MM.1S (cell line): ENCODE data around the gene POU2AF2.

Experiments used
- DNase-seq: peaks from one replicate; pipeline ENCODE4 v3.0.0-alpha.2; 2015
- H2AFZ ChIP-seq: fragments of 300-600 bp; sonication (generic); 2 replicates; pipeline ENCODE4 v1.6.0; 2016; ENCODE audit warnings: antibody characterized with exemption, low read length
- H3F3A ChIP-seq: fragments of 300-600 bp; sonication (generic); 2 replicates; pipeline ENCODE4 v1.6.1; 2016; ENCODE audit warnings: mild to moderate bottlenecking, antibody characterized with exemption, low read length, moderate library complexity, mixed read lengths; ENCODE audit not compliant: insufficient read depth
- H3K27ac ChIP-seq: fragments of 300-600 bp; sonication (generic); 2 replicates; pipeline ENCODE4 v1.5.1; 2016; ENCODE audit warnings: mild to moderate bottlenecking, low read length
- H3K27me3 ChIP-seq: fragments of 300-600 bp; sonication (generic); replicated peaks from 2 replicates; pipeline ENCODE4 v1.6.0; 2016; ENCODE audit warnings: low read length; ENCODE audit not compliant: insufficient read depth
- H3K36me3 ChIP-seq: fragments of 300-600 bp; sonication (generic); replicated peaks from 2 replicates; pipeline ENCODE4 v1.6.1; 2016; ENCODE audit warnings: mild to moderate bottlenecking, low read length, mixed read lengths; ENCODE audit not compliant: insufficient read depth
- H3K4me1 ChIP-seq: fragments of 300-600 bp; sonication (generic); 2 replicates; pipeline ENCODE4 v1.6.1; 2016; ENCODE audit warnings: low read length, mixed read lengths
- H3K4me2 ChIP-seq: fragments of 300-600 bp; sonication (generic); 2 replicates; pipeline ENCODE4 v1.6.0; 2016; ENCODE audit warnings: low read depth, low read length
- H3K4me3 ChIP-seq: fragments of 300-600 bp; sonication (generic); 2 replicates; pipeline ENCODE4 v1.5.1; 2016; ENCODE audit warnings: low read length, mixed read lengths
- H3K79me2 ChIP-seq: fragments of 300-600 bp; sonication (generic); 2 replicates; pipeline ENCODE4 v1.6.1; 2016; ENCODE audit warnings: mixed run types, low read length, mixed read lengths
- H3K9ac ChIP-seq: fragments of 300-600 bp; sonication (generic); 2 replicates; pipeline ENCODE4 v1.6.1; 2016; ENCODE audit warnings: low read length, mixed read lengths
- H3K9me2 ChIP-seq: fragments of 300-600 bp; sonication (generic); replicated peaks from 2 replicates; pipeline ENCODE4 v1.6.1; 2016; ENCODE audit warnings: mild to moderate bottlenecking, low read length, mixed read lengths; ENCODE audit not compliant: insufficient read depth
- H3K9me3 ChIP-seq: fragments of 300-600 bp; sonication (generic); replicated peaks from 2 replicates; pipeline ENCODE4 v1.6.1; 2016; ENCODE audit warnings: mild to moderate bottlenecking, low read length, mixed read lengths; ENCODE audit not compliant: insufficient read depth
- H4K20me1 ChIP-seq: fragments of 300-600 bp; sonication (generic); 2 replicates; pipeline ENCODE4 v1.6.1; 2016; ENCODE audit warnings: mild to moderate bottlenecking, low read length, moderate library complexity, mixed read lengths; ENCODE audit not compliant: insufficient read depth
- EZH2 ChIP-seq: fragments of 300-600 bp; sonication (generic); optimal IDR thresholded peaks from 2 replicates; pipeline ENCODE3; 2017; ENCODE audit warnings: low read depth, mild to moderate bottlenecking, antibody characterized with exemption, low read length, mixed read lengths
- EZH2phosphoT487 ChIP-seq: fragments of 300-600 bp; sonication (generic); IDR thresholded peaks from 2 replicates; pipeline ENCODE4 v1.6.1; 2018; ENCODE audit warnings: antibody characterized with exemption, low read length
- TF ChIP-seq, protein P1 (sequence below): fragments of 300-600 bp; sonication (generic); IDR thresholded peaks from 2 replicates; pipeline ENCODE4 v1.5.1; 2016; ENCODE audit warnings: antibody characterized with exemption, low read length, mixed read lengths

Gene POU2AF2

DNA sequence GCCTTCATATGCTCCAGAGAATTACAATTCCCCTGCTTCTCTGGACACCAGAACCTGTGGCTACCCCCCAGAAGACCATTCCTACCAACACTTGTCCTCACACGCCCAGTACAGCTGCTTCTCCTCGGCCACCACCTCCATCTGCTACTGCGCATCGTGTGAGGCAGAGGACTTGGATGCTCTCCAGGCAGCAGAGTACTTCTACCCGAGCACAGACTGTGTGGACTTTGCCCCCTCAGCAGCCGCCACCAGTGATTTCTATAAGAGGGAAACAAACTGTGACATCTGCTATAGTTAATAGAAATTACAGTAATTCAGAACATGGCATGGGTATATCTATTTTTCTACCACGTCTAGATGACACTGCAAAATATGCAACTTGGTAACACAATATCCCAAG is 62.6 kb downstream of the POU2AF2 start:
- TF ChIP-seq EZH2phosphoT487 (no peak), EZH2 (no peak)
- TF ChIP-seq, protein P1, sequence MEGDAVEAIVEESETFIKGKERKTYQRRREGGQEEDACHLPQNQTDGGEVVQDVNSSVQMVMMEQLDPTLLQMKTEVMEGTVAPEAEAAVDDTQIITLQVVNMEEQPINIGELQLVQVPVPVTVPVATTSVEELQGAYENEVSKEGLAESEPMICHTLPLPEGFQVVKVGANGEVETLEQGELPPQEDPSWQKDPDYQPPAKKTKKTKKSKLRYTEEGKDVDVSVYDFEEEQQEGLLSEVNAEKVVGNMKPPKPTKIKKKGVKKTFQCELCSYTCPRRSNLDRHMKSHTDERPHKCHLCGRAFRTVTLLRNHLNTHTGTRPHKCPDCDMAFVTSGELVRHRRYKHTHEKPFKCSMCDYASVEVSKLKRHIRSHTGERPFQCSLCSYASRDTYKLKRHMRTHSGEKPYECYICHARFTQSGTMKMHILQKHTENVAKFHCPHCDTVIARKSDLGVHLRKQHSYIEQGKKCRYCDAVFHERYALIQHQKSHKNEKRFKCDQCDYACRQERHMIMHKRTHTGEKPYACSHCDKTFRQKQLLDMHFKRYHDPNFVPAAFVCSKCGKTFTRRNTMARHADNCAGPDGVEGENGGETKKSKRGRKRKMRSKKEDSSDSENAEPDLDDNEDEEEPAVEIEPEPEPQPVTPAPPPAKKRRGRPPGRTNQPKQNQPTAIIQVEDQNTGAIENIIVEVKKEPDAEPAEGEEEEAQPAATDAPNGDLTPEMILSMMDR, result no peak
- no peak overlapping the region for H3K9ac ChIP-seq

DNA sequence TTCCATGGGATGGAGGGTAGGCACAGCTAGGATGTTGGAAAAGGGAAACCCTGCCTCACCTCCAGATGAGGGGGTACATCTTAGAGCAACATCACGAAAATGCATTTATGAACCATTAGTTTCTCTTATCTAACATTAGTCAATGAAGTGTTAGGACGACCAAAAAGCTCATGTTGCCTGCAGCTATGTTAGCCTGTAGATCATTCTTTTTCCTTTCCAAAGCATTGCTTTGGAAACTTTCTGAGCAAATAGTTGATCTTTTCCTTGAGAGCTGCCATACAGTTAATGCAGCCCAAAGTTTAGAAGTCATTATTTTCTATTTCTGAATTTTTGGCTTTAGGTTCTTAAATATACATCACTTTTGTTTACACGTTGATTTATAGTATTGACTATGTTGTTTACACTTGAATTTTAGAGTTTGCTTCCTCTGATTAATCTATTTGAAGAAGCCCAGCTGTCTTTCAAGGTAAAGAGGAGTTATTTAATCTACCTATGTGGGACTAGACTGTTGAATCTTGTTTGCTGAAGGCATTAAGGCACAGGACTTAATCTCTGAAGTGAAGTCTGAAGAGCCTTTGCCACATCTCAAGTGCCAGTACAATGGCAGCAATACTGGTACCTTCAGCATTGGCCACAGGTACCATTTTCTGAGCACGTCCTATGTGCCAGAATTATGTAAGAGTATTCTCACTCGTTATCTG is 63.8 kb downstream of the POU2AF2 start:
- Histone ChIP-seq H3K79me2 (no peaks in the 10 kb centered on the region), H3K9me3 (no peaks in the 10 kb centered on the region), H4K20me1 (no peaks in the 10 kb centered on the region), H3F3A (no peaks in the 10 kb centered on the region), H3K4me3 (no peak overlapping the region), H3K4me2 (no peak overlapping the region), H3K4me1 (no peaks in the 10 kb centered on the region), H3K27me3 (no peaks in the 10 kb centered on the region), H2AFZ (no peak overlapping the region), H3K27ac (no peak overlapping the region), H3K9me2 (no peaks in the 10 kb centered on the region), H3K36me3 (no peaks in the 10 kb centered on the region), H3K9ac (no peak overlapping the region)
- TF ChIP-seq EZH2 (no peak), EZH2phosphoT487 (no peak)
- TF ChIP-seq, protein P1, result no peak
- no peak for DNase-seq

More for the DNA sequence above, 62.6 kb downstream of the POU2AF2 start:
- Histone ChIP-seq H3K4me2 (no peak overlapping the region), H3K4me3 (no peak overlapping the region), H2AFZ (no peak overlapping the region), H3K79me2 (no peaks in the 10 kb centered on the region), H4K20me1 (no peaks in the 10 kb centered on the region), H3K9me3 (no peaks in the 10 kb centered on the region), H3K9me2 (no peaks in the 10 kb centered on the region), H3K4me1 (no peaks in the 10 kb centered on the region), H3K36me3 (no peaks in the 10 kb centered on the region), H3K27me3 (no peaks in the 10 kb centered on the region), H3F3A (no peaks in the 10 kb centered on the region), H3K27ac (no peak overlapping the region)
- no peak for DNase-seq

DNA sequence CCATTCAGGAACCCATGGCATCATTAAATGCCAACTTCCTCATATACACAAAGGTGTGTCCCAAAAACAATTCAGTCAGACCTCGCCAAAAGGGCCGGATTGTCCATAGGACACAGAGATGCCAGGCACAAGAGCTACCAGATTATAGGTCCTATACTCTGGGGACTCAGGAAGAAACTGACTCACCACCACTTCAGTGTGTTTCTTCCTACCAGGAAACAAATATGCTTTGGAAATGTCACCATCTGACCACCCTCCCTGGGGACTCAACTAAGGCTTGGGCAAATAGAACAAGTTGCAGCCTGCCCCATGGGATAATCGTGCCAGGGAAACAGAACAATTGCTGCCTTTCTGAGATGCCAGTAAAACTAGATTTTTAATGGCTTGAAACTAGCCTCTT is 64.6 kb downstream of the POU2AF2 start:
- no peaks in the 10 kb centered on the region for H4K20me1 ChIP-seq
- H3K4me2 ChIP-seq, result no peak overlapping the region
- no peaks in the 10 kb centered on the region for H3K79me2 ChIP-seq
- H3K27ac ChIP-seq, result no peak overlapping the region
- H3K9ac ChIP-seq, result no peak overlapping the region
- no peaks in the 10 kb centered on the region for H3F3A ChIP-seq
- TF ChIP-seq EZH2 (no peak), EZH2phosphoT487 (no peak)
- TF ChIP-seq, protein P1, result no peak
- no peaks in the 10 kb centered on the region for H3K9me3 ChIP-seq
- no peaks in the 10 kb centered on the region for H3K27me3 ChIP-seq
- DNase-seq, result no peak
- H2AFZ ChIP-seq, result no peak overlapping the region
- H3K4me3 ChIP-seq, result no peak overlapping the region
- no peaks in the 10 kb centered on the region for H3K4me1 ChIP-seq
- no peaks in the 10 kb centered on the region for H3K9me2 ChIP-seq
- H3K36me3 ChIP-seq, result no peaks in the 10 kb centered on the region
